HEK293T (cell line): Measurements from ENCODE around the gene UCN2.

ENCODE experiments used
- CTCF ChIA-PET: fragments of 350-600 bp; formaldehyde crosslinking; extraction: SDS; loops from one replicate; lab custom pipeline; 2021; ENCODE audit warnings: antibody characterized with exemption, inconsistent platforms; lab: Yijun Ruan, JAX
- POLR2A ChIA-PET: fragments of 350-600 bp; formaldehyde crosslinking; extraction: SDS; loops from one replicate; lab custom pipeline; 2020; ENCODE audit warnings: antibody characterized with exemption, inconsistent platforms; lab: Yijun Ruan, JAX
- DNase-seq: peaks from one replicate; pipeline ENCODE4 v3.0.0; 2012; ENCODE audit warnings: mixed read lengths; ENCODE audit errors: extremely low spot score
- ARNT ChIP-seq: fragments of 450-650 bp; IDR thresholded peaks from 2 replicates; pipeline ENCODE4 v1.6.1; 2017; ENCODE audit warnings: mild to moderate bottlenecking
- BHLHE40 ChIP-seq: fragments of 450-650 bp; IDR thresholded peaks from 2 replicates; pipeline ENCODE4 v1.6.1; 2016; ENCODE audit warnings: mild to moderate bottlenecking, moderate library complexity, borderline replicate concordance
- CTBP1 ChIP-seq: fragments of 450-650 bp; IDR thresholded peaks from 2 replicates; pipeline ENCODE4 v1.6.1; 2016; ENCODE audit warnings: borderline replicate concordance
- ELF4 ChIP-seq: fragments of 450-650 bp; IDR thresholded peaks from 2 replicates; pipeline ENCODE4 v1.6.1; 2017; ENCODE audit warnings: antibody characterized with exemption
- FOXA1 ChIP-seq: fragments of 450-650 bp; IDR thresholded peaks from 2 replicates; pipeline ENCODE4 v1.6.1; 2016; ENCODE audit warnings: mild to moderate bottlenecking
- FOXK2 ChIP-seq: fragments of 450-650 bp; IDR thresholded peaks from 2 replicates; pipeline ENCODE4 v1.6.1; 2016; ENCODE audit warnings: mild to moderate bottlenecking
- FOXM1 ChIP-seq: fragments of 450-650 bp; IDR thresholded peaks from 2 replicates; pipeline ENCODE4 v1.6.1; 2017; ENCODE audit warnings: mild to moderate bottlenecking, borderline replicate concordance
- HDGF ChIP-seq: fragments of 450-650 bp; IDR thresholded peaks from 2 replicates; pipeline ENCODE4 v1.6.1; 2017; ENCODE audit warnings: antibody characterized with exemption, borderline replicate concordance
- L3MBTL2 ChIP-seq: fragments of 450-650 bp; conservative IDR thresholded peaks from 2 replicates; pipeline ENCODE4 v1.6.1; 2016; ENCODE audit warnings: mild to moderate bottlenecking
- LEF1 ChIP-seq: fragments of 450-650 bp; IDR thresholded peaks from 2 replicates; pipeline ENCODE4 v1.6.1; 2017; ENCODE audit warnings: mild to moderate bottlenecking, borderline replicate concordance
- NFRKB ChIP-seq: fragments of 450-650 bp; IDR thresholded peaks from 2 replicates; pipeline ENCODE4 v1.6.1; 2016; ENCODE audit warnings: mild to moderate bottlenecking, moderate library complexity
- SP1 ChIP-seq: fragments of 450-650 bp; IDR thresholded peaks from 2 replicates; pipeline ENCODE4 v1.6.1; 2017
- SUZ12 ChIP-seq: fragments of 450-650 bp; IDR thresholded peaks from 2 replicates; pipeline ENCODE4 v1.6.1; 2016; ENCODE audit warnings: mild to moderate bottlenecking
- TARDBP ChIP-seq: fragments of 450-650 bp; IDR thresholded peaks from 2 replicates; pipeline ENCODE4 v1.6.1; 2016
- ZNF384 ChIP-seq: fragments of 450-650 bp; IDR thresholded peaks from 2 replicates; pipeline ENCODE4 v1.6.1; 2016
- TF ChIP-seq, protein P1 (sequence below): fragments of 450-650 bp; IDR thresholded peaks from 2 replicates; pipeline ENCODE4 v1.6.1; 2016

Gene UCN2

DNA sequence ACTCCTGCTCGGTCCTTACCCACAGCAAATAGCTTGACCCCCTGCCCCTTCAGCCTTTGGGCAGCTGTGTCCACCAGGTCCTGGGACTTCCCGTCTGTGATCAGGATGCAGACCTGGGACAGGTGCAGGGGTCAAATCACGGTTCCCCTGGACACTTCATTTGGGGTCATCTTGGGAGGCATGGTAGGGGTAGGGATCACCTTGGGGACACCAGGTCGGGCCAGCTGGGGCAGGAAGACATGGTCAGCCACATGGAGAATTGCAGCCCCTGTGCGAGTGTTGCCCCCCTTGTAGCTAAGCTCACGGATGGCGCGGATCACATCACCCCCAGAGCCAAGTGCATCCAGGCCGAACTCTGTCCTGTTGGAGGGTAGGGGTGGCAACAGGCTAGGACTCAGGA lies 29.8 kb upstream of the UCN2 start:
- DNase-seq, result no peak
- POLR2A ChIA-PET, result interaction anchor here (0.7 kb wide), 1 partner anchor 16 kb away, joined by 3 read pairs; the partner anchor contains the start of gene UQCRC1
- CTCF ChIA-PET, result no interaction called here
- TF ChIP-seq NFRKB (no peak), SP1 (no peak), L3MBTL2 (no peak), TARDBP (no peak)

DNA sequence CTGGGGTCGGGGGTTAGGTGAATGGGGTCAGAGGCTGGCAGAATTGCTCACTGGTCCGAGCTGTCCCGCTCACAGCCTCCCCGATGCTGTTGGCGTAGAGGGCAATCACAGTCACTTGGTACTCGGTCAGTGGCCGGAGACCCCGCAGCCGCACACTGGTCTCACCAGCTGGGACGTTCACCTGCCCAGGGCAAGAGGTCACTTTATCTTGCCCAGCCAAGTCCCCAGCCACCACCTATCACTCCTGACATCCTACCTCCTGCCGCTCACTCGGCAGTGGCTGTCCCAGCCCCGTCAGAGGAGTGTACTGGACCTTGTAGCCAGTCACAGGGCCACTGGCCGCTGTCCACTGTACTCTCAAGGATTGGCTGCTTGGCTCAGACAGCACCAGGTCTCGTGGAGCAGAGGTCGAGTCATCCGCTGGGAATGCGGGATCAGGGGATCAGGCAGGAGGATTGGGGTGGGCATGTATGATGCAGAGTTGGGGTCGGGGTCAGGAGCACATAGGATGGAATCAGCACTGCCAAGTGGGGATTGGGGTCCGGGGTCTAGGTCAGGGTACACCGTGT lies 29.0 kb upstream of the UCN2 start:
- DNase-seq, result no peak
- POLR2A ChIA-PET, result no interaction called here

DNA sequence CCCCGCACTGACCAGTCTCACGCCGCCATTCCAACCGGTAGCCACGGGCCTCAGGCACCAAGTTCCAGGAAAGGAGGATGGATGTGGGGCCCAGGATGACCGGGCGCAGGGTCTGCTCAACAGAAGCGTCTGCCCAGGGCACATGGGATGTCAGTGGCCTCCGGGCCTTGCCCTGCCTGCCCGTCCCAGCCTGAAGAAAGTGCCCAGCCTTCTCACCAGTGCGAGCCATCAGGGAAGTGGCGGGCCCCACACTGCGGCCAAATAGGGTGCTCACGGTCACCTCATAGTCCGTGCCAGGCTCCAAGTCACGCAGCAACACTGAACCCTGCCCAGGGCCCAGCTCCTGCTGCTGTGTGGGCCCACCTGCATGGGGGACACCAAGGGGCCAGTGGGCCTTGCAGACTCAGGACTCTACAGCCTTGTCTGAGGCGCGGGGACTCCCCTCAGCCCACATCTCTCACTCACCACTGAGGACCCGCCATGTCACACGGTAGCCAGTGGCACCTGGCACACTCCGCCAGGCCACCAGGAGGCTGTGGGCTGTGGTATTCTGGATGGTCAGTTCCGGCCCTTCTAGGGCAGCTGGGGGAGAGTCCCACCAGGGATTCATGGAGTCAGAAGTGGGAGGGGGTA lies 28.4 kb upstream of the UCN2 start:
- POLR2A ChIA-PET, result no interaction called here
- CTCF ChIA-PET, result no interaction called here
- no peak for DNase-seq
- TF ChIP-seq HDGF, result no peak
- TF ChIP-seq, protein P1, sequence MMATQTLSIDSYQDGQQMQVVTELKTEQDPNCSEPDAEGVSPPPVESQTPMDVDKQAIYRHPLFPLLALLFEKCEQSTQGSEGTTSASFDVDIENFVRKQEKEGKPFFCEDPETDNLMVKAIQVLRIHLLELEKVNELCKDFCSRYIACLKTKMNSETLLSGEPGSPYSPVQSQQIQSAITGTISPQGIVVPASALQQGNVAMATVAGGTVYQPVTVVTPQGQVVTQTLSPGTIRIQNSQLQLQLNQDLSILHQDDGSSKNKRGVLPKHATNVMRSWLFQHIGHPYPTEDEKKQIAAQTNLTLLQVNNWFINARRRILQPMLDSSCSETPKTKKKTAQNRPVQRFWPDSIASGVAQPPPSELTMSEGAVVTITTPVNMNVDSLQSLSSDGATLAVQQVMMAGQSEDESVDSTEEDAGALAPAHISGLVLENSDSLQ, result no peak
- no peak for TF ChIP-seq FOXM1
- TF ChIP-seq NFRKB, result no peak
- no peak for TF ChIP-seq ARNT
- TF ChIP-seq L3MBTL2, result no peak
- TF ChIP-seq ZNF384, result no peak
- TF ChIP-seq BHLHE40, result no peak
- no peak for TF ChIP-seq TARDBP
- no peak for TF ChIP-seq ELF4
- TF ChIP-seq SUZ12, result no peak
- no peak for TF ChIP-seq LEF1
- TF ChIP-seq SP1, result no peak
- TF ChIP-seq CTBP1, result no peak
- TF ChIP-seq FOXK2, result no peak
- TF ChIP-seq FOXA1, result no peak

More for the DNA sequence above, 29.0 kb upstream of the UCN2 start:
- TF ChIP-seq NFRKB, result no peak
- TF ChIP-seq L3MBTL2, result no peak
- no peak for TF ChIP-seq TARDBP
- TF ChIP-seq ARNT, result no peak
- no peak for TF ChIP-seq SP1
- no peak for TF ChIP-seq SUZ12
- TF ChIP-seq CTBP1, result no peak
- TF ChIP-seq, protein P1, result no peak
- no peak for TF ChIP-seq ZNF384
- no peak for TF ChIP-seq ELF4
- no peak for TF ChIP-seq FOXM1
- TF ChIP-seq FOXK2, result no peak
- TF ChIP-seq HDGF, result no peak
- no peak for TF ChIP-seq BHLHE40
- CTCF ChIA-PET, result no interaction called here

DNA sequence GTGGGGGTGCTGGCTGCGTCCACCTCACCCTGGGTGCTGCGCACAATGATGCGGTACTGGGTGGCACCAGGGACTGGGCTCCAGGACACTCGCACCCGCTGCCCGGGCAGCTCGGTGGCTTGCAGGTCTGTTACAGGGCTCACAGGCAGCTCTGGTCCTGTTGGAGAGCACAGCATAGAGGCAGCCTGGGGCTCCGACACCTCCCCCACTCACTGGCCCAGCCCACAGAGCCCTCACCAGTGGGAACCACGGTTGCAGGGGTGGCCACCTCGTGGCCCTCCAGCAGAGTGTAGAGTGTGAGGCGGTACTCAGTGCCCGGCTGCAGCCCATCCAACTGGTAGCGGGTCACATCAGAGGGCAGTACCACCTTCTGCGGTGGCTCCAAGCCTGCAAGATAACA lies 27.9 kb upstream of the UCN2 start:
- TF ChIP-seq LEF1 (no peak), L3MBTL2 (no peak), SP1 (no peak), BHLHE40 (no peak), SUZ12 (no peak), NFRKB (no peak), FOXK2 (no peak)
- TF ChIP-seq, protein P1, result no peak
- POLR2A ChIA-PET, result no interaction called here
- no peak for DNase-seq
- CTCF ChIA-PET, result no interaction called here

DNA sequence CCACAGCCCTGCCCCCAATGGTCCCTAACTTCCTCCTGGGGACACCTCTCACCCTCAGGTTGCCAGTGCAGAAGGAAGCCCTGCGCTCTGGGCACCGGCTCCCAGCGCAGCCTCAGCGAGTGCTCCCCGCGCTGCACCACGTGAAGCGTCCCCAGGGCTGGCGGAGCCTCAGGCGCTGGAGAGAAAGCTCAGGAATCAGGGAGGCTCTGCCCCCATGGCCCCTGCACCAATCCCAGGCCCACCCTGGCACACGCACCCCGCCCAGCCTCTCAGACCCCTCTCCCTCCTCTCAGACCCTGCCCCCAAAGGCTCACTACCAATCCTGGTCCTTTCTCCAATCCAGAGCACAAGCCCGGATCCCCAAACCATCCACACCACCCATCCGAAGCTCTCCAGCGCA lies 24.6 kb upstream of the UCN2 start:
- ChIA-PET POLR2A (interaction anchor here (1.1 kb wide), 1 partner anchor 22 kb away, joined by 3 read pairs; the partner anchor contains the start of gene UQCRC1), CTCF (no interaction called here)
- DNase-seq, result no peak
- TF ChIP-seq L3MBTL2 (no peak), SP1 (no peak), FOXK2 (no peak), FOXM1 (no peak), BHLHE40 (no peak), ZNF384 (no peak), NFRKB (no peak), CTBP1 (no peak)

DNA sequence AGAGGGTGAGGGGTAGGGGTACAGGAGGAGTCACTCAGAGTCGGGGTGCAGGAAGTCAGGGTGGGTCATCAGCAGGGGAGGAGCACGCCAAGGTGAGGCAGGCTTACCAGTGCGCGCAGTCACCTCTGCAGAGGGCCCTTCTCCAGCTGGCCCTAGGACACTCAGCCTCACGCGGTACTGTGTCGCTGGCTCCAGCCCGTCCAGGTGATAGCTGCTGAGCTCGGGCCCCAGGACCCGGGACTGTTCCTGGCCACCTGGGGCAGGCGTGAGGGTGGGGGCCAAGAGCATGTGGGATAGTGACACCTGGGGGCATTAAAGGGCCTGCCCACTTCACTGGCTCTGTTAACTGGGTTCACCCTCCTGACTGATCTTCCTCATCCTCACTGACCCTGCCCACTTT lies 24.1 kb upstream of the UCN2 start:
- TF ChIP-seq ZNF384 (no peak), TARDBP (no peak), LEF1 (no peak), HDGF (no peak), SUZ12 (no peak), L3MBTL2 (no peak)
- TF ChIP-seq, protein P1, result no peak
- no peak for DNase-seq
- POLR2A ChIA-PET, result interaction anchor here (1.1 kb wide), 1 partner anchor 22 kb away, joined by 3 read pairs; the partner anchor contains the start of gene UQCRC1
- CTCF ChIA-PET, result no interaction called here
